ENCODE measurements around the gene SERPINI1. TPM values are rescaled to one million over a fixed set of nuclear protein-coding genes. Genes with fewer than 3 reads are reported as not detected.

SERPINI1 gene
- total RNA-seq, 4 donors from 2014 or later = 3.1 to 4.0 (median 3.5) TPM

GRCh38 chr3:167714871-167715270, 20.6 kb upstream of the SERPINI1 start:
- Histone ChIP-seq H3K9me3 (no peaks in the 10 kb centered on the region), H3K4me3 (replicated peaks in 1 of 3) (no peak overlapping the region), H3K27ac (no peak overlapping the region), H3K36me3 (peaks cover 7 to 9% of the 10 kb centered on the region in 2 donors), H3K4me1 (no peaks in the 10 kb centered on the region), H3K27me3 (no peaks in the 10 kb centered on the region)
- intact Hi-C loops (cut with DNase I) = no loop called here
- DNase-seq = no peak
- 98 to 100% methylated on average over 1 of the region's 1 CpG for WGBS, 2 donors
- TF ChIP-seq, protein P1, sequence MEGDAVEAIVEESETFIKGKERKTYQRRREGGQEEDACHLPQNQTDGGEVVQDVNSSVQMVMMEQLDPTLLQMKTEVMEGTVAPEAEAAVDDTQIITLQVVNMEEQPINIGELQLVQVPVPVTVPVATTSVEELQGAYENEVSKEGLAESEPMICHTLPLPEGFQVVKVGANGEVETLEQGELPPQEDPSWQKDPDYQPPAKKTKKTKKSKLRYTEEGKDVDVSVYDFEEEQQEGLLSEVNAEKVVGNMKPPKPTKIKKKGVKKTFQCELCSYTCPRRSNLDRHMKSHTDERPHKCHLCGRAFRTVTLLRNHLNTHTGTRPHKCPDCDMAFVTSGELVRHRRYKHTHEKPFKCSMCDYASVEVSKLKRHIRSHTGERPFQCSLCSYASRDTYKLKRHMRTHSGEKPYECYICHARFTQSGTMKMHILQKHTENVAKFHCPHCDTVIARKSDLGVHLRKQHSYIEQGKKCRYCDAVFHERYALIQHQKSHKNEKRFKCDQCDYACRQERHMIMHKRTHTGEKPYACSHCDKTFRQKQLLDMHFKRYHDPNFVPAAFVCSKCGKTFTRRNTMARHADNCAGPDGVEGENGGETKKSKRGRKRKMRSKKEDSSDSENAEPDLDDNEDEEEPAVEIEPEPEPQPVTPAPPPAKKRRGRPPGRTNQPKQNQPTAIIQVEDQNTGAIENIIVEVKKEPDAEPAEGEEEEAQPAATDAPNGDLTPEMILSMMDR (IDR thresholded peaks at IDR 0.05) = no peak
- TF ChIP-seq POLR2A (IDR thresholded peaks at IDR 0.05) = no peak

GRCh38 chr3:167716920-167717319, 18.6 kb upstream of the SERPINI1 start:
- intact Hi-C loops (cut with DNase I) = no loop called here
- H3K27ac ChIP-seq = no peak overlapping the region

GRCh38 chr3:167718582-167718981, 16.9 kb upstream of the SERPINI1 start:
- H3K27ac ChIP-seq = no peak overlapping the region
- TF ChIP-seq, protein P1 (IDR thresholded peaks at IDR 0.05) = no peak
- no peak for TF ChIP-seq POLR2A (IDR thresholded peaks at IDR 0.05)
- peaks cover 7 to 9% of the 10 kb centered on the region in 2 donors for H3K36me3 ChIP-seq
- no peak for DNase-seq
- H3K27me3 ChIP-seq = no peaks in the 10 kb centered on the region
- intact Hi-C loops (cut with DNase I) = no loop called here
- H3K4me3 ChIP-seq (replicated peaks in 1 of 3) = no peak overlapping the region
- H3K4me1 ChIP-seq = no peaks in the 10 kb centered on the region
- WGBS, 2 donors = 95 to 100% methylated on average over 1 of the region's 1 CpG
- H3K9me3 ChIP-seq = no peaks in the 10 kb centered on the region

More at GRCh38 chr3:167716920-167717319, 18.6 kb upstream of the SERPINI1 start:
- TF ChIP-seq, protein P1 (IDR thresholded peaks at IDR 0.05) = no peak
- no peak for TF ChIP-seq POLR2A (IDR thresholded peaks at IDR 0.05)
- Histone ChIP-seq H3K27me3 (no peaks in the 10 kb centered on the region), H3K9me3 (no peaks in the 10 kb centered on the region), H3K36me3 (peaks cover 7 to 9% of the 10 kb centered on the region in 2 donors), H3K4me1 (no peaks in the 10 kb centered on the region), H3K4me3 (replicated peaks in 1 of 3) (no peak overlapping the region)
- WGBS, 2 donors = 80 to 91% methylated on average over 2 of the region's 2 CpGs
- DNase-seq = no peak

GRCh38 chr3:167723025-167723512, 12.5 kb upstream of the SERPINI1 start:
- 86% methylated on average over 4 of the region's 4 CpGs for WGBS, 2 donors

GRCh38 chr3:167723872-167724271, 11.6 kb upstream of the SERPINI1 start:
- H3K4me1 ChIP-seq = no peaks in the 10 kb centered on the region
- WGBS, 2 donors = 73 to 78% methylated on average over 3 of the region's 3 CpGs
- H3K9me3 ChIP-seq = no peaks in the 10 kb centered on the region
- no peak for DNase-seq
- no peaks in the 10 kb centered on the region for H3K27me3 ChIP-seq
- no peak overlapping the region for H3K4me3 ChIP-seq (replicated peaks in 1 of 3)
- H3K27ac ChIP-seq = no peak overlapping the region
- intact Hi-C loops (cut with DNase I) = no loop called here
- H3K36me3 ChIP-seq = peaks cover 0 to 1% of the 10 kb centered on the region in 2 donors
- TF ChIP-seq, protein P1 (IDR thresholded peaks at IDR 0.05) = no peak
- TF ChIP-seq POLR2A (IDR thresholded peaks at IDR 0.05) = no peak

More at GRCh38 chr3:167723025-167723512, 12.5 kb upstream of the SERPINI1 start:
- no peaks in the 10 kb centered on the region for H3K9me3 ChIP-seq
- no peak overlapping the region for H3K4me3 ChIP-seq (replicated peaks in 1 of 3)
- no peak for DNase-seq
- no peaks in the 10 kb centered on the region for H3K27me3 ChIP-seq
- intact Hi-C loops (cut with DNase I) = no loop called here
- peaks cover 6 to 9% of the 10 kb centered on the region in 2 donors for H3K36me3 ChIP-seq
- H3K27ac ChIP-seq = no peak overlapping the region
- no peaks in the 10 kb centered on the region for H3K4me1 ChIP-seq
- TF ChIP-seq, protein P1 (IDR thresholded peaks at IDR 0.05) = no peak
- TF ChIP-seq POLR2A (IDR thresholded peaks at IDR 0.05) = no peak
